GM06990 (cell line): Measurements from ENCODE around the gene PADI6.
A peak's percentile ranks its signal among the peaks of the same experiment; 100 is the strongest.

Source experiments
- DNase-seq: peaks from one replicate; pipeline ENCODE4 v3.0.0-alpha.2; 2011; ENCODE audit not compliant: insufficient read length; ENCODE audit errors: extremely low read depth
- H3K27me3 ChIP-seq: replicated peaks from 2 replicates; pipeline ENCODE4 v1.6.0; 2011; ENCODE audit warnings: low read length; ENCODE audit not compliant: control insufficient read depth, insufficient read depth
- H3K36me3 ChIP-seq: 2 replicates; pipeline ENCODE4 v1.5.1; 2011; ENCODE audit warnings: low read length; ENCODE audit not compliant: control insufficient read depth, insufficient read depth
- H3K4me3 ChIP-seq: replicated peaks from 2 replicates; pipeline ENCODE4 v1.5.1; 2011; ENCODE audit warnings: low read depth, mild to moderate bottlenecking, control low read depth, low read length
- CTCF ChIP-seq: IDR thresholded peaks from 2 replicates; pipeline ENCODE4 v1.5.1; 2011; ENCODE audit warnings: low read length, control low read depth, mild to moderate bottlenecking, inconsistent platforms; ENCODE audit not compliant: insufficient read depth, poor library complexity, severe bottlenecking

Gene PADI6

GRCh38 chr1:17346046-17346789, 25.8 kb upstream of the PADI6 start:
- no peaks in the 10 kb centered on the region; the same call in 1 of the 2 replicates for H3K27me3 ChIP-seq
- no peaks in the 10 kb centered on the region for H3K36me3 ChIP-seq
- DNase-seq, result no peak
- no peak overlapping the region for H3K4me3 ChIP-seq
- TF ChIP-seq CTCF, result no peak

GRCh38 chr1:17347769-17348592, 24.0 kb upstream of the PADI6 start:
- TF ChIP-seq CTCF, result no peak
- no peak for DNase-seq
- no peaks in the 10 kb centered on the region for H3K36me3 ChIP-seq
- no peak overlapping the region for H3K4me3 ChIP-seq
- H3K27me3 ChIP-seq, result no peaks in the 10 kb centered on the region

GRCh38 chr1:17348593-17349234, 23.3 kb upstream of the PADI6 start:
- peak; percentile 48 for DNase-seq

GRCh38 chr1:17350083-17350482, 21.9 kb upstream of the PADI6 start:
- no peaks in the 10 kb centered on the region for H3K36me3 ChIP-seq
- H3K27me3 ChIP-seq, result no peaks in the 10 kb centered on the region
- TF ChIP-seq CTCF, result no peak
- no peak overlapping the region for H3K4me3 ChIP-seq
- no peak for DNase-seq

More at GRCh38 chr1:17348593-17349234, 23.3 kb upstream of the PADI6 start:
- H3K36me3 ChIP-seq, result no peaks in the 10 kb centered on the region
- no peak overlapping the region for H3K4me3 ChIP-seq
- TF ChIP-seq CTCF, result no peak
- no peaks in the 10 kb centered on the region for H3K27me3 ChIP-seq

GRCh38 chr1:17350928-17351446, 21.0 kb upstream of the PADI6 start:
- Histone ChIP-seq H3K27me3 (no peaks in the 10 kb centered on the region; the same call in 1 of the 2 replicates), H3K4me3 (no peak overlapping the region), H3K36me3 (no peaks in the 10 kb centered on the region)
- TF ChIP-seq CTCF, result no peak
- no peak for DNase-seq
